Suprapubic skin (tissue), 4 donors: Measurements from ENCODE around the gene CAMTA1.

Source experiments
- CTCF ChIP-seq, 2 donors: fragments of 200-600 bp in 1 of 2; fragments of 450-650 bp in 1 of 2; sonication (generic) in 1 of 2; IDR thresholded peaks; one replicate each; pipeline ENCODE4 v1.5.1; 2016 to 2019; ENCODE audit warnings: antibody characterized with exemption in 2 of 2, mild to moderate bottlenecking in 1 of 2, moderate library complexity in 1 of 2
- EP300 ChIP-seq: sonication (generic); formaldehyde crosslinking; IDR thresholded peaks from one replicate; pipeline ENCODE4 v1.6.1; 2017; ENCODE audit warnings: antibody characterized with exemption
- POLR2A ChIP-seq, 2 donors: fragments of 450-650 bp; IDR thresholded peaks; one replicate each; pipeline ENCODE4 v1.6.1; 2017; ENCODE audit warnings: antibody characterized with exemption in 2 of 2, mild to moderate bottlenecking in 2 of 2, moderate library complexity in 2 of 2
- POLR2AphosphoS5 ChIP-seq, 3 donors: sonication (generic); formaldehyde crosslinking; IDR thresholded peaks; one replicate each; pipeline ENCODE4 v1.6.1; 2017; ENCODE audit warnings: antibody characterized with exemption in 3 of 3

DNA sequence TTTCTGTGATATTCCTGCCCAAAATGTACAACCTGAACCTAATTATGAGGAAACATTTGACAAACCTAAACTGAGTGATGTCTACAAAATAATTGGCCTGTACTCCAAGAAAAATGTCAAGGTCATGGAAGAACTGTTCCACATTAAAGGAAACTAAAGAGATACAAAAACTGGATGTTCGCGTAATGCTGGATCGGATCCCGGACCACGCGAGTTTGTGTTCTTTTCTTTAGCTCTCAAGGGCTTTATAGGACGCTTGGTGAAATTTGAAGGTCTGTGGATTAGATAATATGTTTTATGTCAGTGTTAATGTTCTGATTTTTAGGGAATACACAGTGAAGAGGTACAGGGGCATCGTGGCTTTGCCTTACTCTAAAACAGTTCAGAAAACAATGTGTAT is 400.5 kb downstream of the CAMTA1 start:
- no peak for TF ChIP-seq CTCF (IDR thresholded peaks at IDR 0.05)
- no peak for TF ChIP-seq POLR2A (IDR thresholded peaks at IDR 0.05)
- no peak for TF ChIP-seq POLR2AphosphoS5 (IDR thresholded peaks at IDR 0.05)
- no peak for TF ChIP-seq EP300
